Measurements from ENCODE around the gene SPPL2B.

- no peak for TF ChIP-seq POLR2A (IDR thresholded peaks at IDR 0.05)
- TF ChIP-seq CTCF (IDR thresholded peaks at IDR 0.05) = no peak
Measured at GRCh38 chr19:2288338-2288817, 40.1 kb upstream of the SPPL2B start.

Data from right lobe of liver (tissue), 4 donors.